ENCODE measurements around the gene SIGLEC15.

The SIGLEC15 gene

DNA sequence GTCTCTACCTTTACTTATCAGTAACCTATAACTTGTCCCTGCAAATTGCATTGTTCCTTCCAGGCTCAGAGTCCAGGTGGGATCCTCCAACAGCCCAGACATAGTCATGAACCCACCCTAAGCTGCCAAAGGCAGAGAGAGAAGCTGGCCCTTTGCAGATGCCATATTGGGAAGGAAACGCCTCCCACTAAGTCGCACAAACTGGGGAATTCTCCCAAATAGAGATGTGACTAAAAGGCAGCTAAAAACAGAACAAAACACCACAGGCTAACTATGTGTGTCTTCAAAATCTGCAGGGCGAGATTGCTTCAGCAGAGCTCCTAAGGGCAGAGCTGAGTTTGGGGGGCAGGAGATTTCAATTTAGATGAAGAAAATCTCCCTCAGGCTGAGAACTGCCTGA lies 38.5 kb upstream of the SIGLEC15 start:
- TF ChIP-seq, protein P1, sequence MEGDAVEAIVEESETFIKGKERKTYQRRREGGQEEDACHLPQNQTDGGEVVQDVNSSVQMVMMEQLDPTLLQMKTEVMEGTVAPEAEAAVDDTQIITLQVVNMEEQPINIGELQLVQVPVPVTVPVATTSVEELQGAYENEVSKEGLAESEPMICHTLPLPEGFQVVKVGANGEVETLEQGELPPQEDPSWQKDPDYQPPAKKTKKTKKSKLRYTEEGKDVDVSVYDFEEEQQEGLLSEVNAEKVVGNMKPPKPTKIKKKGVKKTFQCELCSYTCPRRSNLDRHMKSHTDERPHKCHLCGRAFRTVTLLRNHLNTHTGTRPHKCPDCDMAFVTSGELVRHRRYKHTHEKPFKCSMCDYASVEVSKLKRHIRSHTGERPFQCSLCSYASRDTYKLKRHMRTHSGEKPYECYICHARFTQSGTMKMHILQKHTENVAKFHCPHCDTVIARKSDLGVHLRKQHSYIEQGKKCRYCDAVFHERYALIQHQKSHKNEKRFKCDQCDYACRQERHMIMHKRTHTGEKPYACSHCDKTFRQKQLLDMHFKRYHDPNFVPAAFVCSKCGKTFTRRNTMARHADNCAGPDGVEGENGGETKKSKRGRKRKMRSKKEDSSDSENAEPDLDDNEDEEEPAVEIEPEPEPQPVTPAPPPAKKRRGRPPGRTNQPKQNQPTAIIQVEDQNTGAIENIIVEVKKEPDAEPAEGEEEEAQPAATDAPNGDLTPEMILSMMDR (IDR thresholded peaks at IDR 0.05) = no peak

DNA sequence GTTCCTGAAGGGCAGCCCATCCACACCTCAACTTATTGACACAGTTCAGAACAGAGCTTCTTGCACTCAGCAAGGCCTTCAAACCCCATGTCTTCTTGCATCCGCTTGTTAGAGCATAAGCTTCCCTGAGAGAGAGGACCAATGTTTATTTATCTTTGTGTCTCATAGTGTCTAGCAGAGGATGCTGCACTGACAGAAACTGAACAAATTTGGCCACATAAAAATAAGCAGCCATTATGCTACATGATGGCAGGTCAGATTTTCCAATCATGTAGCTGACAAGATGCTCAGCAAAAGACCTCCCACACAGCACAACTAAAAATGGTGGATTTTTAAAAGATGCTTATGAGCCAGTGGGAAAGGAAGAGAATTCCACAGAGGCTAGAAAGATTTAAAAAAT lies 38.1 kb upstream of the SIGLEC15 start:
- TF ChIP-seq, protein P1 (IDR thresholded peaks at IDR 0.05) = no peak

DNA sequence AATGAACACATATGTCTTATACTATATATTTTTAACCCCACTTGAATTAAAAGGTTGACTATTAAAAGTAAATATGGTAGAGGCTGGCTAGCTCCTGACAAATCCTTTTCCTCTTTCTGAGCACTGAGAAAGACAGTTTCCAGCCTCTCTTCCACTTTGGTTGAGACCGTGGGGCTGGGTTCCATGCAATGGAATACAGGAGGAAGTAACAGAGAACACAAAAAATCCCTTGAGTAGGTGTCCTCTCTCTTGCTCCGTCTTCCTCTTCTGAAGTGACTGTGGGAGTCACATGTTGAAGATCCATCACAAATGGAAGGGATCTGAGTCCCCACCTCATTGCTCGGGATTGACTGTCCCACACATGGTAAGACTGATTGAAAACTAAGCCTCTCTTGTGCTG lies 36.6 kb upstream of the SIGLEC15 start:
- TF ChIP-seq, protein P1 (IDR thresholded peaks at IDR 0.05) = no peak

DNA sequence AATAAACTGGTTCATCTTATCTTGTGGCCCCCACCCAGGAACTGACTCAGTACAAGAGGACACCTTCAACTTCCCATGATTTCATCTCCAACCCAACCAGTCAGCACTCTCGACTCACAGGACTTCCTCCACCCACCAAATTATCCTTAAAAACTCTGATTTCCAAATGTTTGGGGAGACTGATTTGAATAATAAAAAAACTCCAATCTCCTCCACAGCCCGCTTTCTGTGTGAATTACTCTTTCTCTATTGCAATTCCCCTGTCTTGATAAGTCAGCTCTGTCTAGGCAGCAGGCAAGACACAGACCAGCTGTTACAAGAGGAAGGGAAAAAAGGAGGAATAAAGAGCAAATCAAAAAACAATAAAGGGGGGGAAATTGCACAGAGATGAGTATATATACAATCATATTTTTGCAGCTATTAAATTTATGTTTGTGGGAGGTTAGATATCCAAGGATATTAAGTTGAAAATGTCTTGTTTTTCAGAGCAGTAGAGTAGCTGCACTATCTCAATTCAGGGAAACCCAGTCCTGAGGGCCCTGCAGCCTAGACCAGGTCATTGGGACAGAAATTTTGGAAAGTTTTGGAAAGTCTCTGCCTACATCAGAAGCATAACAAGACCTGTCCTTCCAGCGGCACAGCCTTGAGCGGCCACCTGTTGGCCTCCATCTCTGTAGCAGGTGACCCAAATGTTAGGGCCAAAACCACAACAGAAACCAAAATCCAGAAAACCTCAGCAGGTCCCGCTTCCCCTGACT lies 32.8 kb upstream of the SIGLEC15 start:
- TF ChIP-seq, protein P1 (IDR thresholded peaks at IDR 0.05) = no peak

DNA sequence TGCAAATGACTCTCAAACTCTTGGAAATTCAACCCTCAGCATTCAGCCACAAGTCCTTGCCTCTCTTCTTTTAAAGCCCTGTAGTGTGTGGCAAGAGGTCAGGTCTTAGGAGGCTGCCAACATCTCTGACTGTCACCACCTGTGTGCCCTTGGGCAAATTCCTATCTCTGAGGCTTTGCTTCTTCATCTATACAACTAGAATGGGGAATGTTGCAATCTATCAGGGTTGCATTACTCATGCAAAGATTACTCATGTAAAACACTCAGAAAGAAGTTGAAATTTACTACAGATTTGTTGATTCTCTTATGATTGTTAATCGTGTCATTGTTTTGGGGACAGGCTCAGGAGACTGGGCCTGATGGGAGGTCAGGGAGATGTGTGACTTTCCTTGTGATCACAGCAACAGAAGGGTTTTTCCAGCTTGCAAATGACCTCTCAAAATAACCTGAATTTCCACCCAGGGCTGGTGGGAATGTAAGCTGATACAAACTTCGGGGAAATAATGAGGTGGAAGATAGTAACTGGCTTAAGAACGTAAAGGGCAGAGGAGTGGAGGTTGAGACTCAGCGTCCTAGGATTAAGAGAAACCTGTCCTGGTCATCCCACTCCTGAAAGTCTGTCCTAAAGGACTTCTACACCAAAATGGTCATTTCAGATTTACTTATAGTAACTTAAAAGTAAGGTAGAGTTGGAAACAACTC lies 32.1 kb upstream of the SIGLEC15 start:
- TF ChIP-seq, protein P1 (IDR thresholded peaks at IDR 0.05) = no peak

DNA sequence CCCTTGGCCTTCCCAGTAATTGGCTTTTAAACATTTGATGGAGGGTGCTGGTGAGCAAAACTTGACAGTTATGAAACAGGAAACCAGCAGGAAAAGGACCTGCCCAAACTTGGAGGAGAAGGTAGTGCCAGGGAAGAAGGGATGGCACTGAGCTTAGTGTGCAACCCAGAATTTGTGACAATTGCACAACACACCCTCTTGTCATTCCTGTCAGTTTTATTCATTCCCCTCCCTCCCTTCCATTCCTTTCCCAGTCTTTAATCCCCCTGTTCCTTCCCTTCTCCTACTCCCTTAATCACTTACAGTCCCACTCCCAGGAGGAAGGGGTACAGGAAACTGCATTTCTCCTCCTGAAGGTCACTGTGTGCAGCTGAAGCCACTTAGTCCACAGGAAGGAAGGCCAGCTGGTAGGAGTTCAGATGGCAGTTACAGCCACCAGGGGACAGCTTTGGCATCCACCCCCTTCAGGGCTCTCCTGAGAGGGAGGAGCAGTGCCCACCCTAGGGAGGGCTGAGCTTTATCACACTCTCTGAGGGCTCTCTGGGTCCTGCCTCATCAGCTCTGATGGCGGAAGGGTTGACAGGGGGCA lies 24.0 kb upstream of the SIGLEC15 start:
- TF ChIP-seq, protein P1 (IDR thresholded peaks at IDR 0.05) = no peak

DNA sequence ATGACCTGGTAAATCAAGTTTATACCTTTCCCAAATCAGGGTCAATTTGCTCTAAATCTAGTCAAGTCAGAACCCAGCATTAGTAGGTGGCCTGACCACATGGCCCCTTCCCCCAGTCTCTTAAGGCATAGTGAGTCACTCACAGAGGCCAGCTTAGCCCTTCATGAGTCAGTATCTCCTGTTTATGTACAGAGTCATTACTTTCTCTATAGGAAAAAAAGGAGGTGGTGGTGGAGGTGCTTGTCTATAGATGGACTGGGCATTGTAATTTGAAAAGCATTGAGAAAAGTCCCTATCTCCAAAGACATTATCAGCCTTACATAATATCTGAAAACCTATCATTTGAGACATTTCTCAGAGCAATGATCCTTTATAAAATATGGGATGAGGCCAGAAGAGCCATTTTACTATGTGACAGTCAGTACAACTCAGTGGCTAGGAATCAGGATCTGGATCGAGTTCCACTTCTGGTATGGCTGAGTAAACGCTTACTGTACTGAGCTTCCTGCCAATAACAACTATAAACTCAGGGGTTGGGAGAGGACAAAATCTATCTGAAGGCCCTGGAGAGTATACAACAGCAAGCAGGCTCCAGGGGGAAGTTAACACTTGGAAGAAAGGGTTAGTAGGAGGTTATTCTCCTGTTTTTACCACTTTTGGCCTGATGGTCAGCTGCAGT lies 22.5 kb upstream of the SIGLEC15 start:
- TF ChIP-seq, protein P1 (IDR thresholded peaks at IDR 0.05) = no peak

Measured in LNCAP (cell line).